D341Med (cell line): Measurements from ENCODE around the gene EFHB.
"Not testable (repeated sequence)": the region's sequence is repeated elsewhere in the genome, so short reads cannot be mapped to it uniquely, and the experiment has no call there.

ENCODE experiments used
- DNase-seq: peaks from one replicate; pipeline ENCODE4 v3.0.0; 2012; ENCODE audit warnings: low spot score

EFHB gene

DNA sequence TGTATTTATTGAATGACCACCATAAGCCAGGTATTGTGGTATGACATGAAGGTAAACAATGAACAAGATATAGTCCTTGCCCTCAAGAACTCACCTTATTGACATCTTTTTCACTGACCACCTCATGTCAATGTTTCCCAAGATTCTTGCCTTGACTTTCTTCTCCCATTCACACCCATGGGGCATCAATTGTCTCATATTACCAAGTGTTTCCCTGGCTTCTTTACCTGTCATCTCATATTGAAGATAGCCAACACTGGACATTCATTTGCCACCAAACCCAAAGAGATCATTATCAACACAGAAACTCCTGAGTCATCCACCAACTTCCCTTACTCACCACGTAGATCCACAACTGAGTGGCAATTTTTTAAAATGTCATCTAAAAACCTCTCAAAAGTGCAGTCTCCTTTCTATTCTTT, 2.2 kb downstream of the EFHB start:
- no peak for DNase-seq

DNA sequence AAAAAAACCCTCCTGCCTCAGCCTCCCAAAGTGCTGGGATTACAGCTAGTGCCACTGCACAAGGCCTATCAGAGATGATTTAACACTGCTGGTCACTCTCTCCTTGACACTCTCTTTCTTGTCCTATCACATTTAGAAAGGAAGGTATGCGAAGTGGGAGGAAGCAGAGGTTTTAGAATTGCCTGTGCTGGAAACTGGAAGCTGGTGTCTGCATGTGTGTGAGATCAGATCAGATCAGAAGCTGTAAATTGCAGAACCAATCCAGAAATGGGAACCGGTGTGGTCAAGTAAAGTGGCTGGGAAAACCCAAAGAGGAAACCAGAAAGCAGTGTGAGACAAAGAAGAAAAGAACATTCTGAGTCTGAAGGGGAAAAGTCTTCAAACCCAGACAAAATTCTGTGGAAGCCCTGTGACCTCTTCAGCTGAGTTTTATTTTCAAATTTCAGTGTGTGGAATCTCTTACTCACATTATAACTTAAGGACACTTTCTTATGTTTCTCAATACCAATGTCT, 2.8 kb downstream of the EFHB start:
- DNase-seq, result no peak

DNA sequence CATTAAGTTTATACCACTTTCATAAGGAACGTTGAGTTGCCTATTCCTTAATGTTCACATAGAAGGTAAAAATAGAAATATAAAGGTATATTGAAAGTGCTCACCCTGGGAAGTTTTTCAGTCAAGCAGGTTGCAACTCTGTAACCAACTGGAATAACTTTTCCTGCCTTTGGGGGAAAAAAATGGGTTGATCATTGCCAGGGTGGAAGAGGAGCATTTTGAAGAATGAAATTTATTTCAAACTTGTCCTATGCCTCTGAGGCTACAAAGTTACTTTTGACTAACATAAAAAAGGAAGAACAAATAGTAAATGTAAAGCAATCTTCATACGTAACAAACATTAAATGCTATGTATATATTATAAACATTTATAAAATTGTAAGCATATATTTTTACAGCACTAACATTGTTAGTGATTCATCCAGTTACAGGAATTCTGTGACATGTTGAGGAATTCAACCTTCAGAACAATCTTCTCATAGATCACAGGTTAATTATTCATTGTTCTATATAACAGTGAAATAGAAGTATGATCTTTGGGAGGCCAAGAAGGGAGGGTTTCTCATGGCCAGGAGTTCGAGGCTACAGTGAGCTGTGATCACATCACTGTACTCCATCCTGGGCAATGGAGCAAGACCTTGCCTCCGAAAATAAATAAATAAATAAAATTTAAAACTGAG, 13.5 kb downstream of the EFHB start:
- DNase-seq, result no peak

DNA sequence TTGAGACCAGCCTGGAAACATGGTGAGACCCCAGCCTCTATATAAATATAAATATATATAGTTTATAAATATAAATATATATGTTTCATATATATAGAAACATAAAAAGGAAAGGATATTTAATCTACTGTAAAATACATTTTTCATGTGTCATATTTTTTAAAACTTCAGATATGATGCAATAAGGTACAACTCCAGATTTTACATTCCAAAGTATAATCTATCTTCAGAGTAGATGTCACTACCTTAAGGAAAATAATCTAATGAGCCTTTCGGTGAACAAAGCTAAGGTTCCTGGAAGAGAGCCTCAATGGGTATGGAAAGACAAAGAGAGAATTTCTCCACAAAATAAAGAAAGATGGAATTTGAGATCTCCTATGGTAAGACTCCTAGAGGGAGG, 16.9 kb downstream of the EFHB start:
- no peak for DNase-seq

DNA sequence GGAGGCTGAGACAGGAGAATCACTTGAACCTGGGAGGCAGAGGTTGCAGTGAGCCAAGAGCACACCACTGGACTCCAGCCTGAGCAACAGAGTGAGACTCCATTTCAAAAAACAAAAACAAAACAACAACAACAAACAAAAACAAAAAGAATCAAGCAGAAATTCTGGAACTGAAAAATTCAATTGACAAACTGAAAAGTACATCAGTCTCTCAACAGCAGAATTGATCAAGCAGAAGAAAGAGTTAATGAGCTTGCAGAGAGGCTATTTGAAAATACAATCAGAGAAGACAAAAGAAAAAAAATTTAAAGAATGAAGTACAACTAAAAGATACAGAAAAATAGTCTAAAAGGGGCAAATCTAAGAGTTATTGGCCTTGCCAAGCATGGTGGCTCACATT, 22.6 kb downstream of the EFHB start:
- no peak for DNase-seq

DNA sequence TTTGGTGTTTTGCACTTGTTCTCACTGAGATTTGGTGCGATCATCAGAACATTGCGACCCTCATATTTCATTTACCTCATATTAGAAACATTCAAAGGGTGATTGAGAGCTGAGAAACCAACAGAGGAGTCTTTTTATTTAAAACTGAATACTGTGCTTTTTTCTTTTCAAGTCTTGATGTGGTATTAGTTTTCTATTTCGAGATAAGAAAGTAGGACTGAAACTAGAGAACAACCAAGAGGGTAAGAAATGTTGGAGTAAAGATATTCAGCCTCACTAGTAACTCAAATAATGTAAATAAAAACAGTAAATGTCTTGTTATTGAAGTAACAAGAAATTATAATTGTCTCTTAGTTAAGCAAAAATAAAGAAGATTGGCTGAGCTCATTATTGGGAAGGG, 26.5 kb downstream of the EFHB start:
- DNase-seq, result no peak

DNA sequence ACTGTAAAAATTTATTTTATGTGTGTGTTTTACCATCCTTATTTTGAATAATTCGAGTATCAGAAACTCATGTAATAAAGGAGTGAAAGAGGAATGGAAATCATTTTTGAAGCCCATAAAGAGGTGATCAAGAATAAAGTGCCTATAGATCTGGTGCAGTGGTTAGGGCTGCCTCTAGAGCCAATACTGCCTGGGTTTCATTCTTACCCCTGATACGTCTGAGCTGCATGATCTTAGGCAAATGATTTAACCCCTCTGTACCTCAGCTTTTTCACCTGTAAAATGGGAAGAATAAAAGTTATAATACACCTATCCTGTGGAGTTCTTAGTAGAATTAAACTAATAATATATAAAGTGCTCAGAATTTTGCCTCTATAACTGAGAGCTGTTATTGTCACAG, 30.4 kb downstream of the EFHB start:
- DNase-seq, result no peak

DNA sequence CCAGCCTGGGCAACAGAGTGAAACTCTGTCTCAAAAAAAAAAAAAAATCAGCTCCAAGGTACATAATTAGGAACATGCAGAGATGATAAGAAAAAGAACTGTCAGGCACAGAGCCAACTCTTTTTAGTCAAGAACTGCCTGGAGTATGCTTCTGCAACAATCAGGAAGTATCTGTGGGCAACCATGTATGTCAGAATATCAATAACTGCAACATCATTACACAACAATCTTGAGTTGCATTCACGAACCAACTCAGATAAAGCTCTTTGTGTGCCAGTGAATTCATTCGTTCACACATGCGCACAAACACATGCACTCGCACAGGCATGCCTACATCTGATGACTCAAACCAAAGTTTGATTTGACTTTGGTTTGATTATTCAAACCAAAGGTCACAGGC, 32.1 kb downstream of the EFHB start:
- DNase-seq, result no peak

DNA sequence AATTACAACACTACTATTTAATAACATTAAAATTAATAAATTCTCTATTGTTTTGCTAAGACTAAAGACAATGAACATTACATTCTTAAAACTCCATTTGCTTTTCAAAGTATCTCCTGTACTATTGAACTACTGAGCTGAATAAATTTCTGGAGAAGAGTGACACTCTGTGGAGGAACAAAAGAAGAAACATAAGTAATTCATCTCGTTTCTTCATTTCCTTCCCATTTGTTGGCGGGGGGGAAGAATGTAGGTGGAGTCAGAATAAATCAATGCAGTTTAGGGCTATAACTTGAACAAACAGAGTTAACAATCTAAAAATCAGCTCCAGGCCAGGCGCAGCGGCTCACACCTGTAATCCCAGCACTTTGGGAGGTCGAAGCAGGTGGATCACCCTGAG, 32.7 kb downstream of the EFHB start:
- no peak for DNase-seq

DNA sequence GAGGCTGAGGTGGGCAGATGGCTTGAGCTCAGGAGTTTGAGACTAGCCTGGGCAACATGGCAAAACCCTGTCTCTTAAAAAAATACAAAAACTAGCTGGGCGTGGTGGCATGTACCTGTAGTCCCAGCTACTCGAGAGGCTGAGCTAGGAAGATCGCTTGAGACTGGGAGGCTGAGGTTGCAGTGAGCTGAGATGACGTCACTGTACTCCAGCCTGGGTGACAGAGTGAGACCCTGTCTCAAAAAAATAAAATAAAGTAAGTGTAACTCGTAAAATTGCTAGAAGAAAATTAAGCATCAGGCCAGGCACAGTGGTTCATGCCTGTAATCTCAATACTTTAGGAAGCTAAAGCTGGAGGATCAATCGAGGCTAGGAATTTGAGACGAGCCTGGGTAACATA, 34.2 kb downstream of the EFHB start:
- DNase-seq, result not testable (repeated sequence)

DNA sequence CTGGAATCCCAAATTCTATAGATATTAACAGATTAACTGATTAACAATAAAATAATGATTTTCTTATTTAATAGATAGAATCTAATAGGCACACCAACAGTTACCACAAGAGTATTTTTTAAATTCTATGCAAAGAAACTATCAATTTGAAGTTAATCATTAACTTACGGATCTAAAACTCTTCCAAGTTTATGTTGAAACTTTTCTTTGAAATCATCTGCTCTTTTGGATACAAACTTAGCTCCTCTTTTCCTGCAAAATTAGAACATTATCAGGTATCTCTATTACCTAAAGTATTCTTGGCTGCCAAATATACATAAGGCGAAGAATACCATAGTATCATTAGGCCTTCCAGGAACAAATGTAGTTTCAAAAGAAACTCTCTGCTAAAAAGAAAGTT, 34.8 kb downstream of the EFHB start:
- DNase-seq, result no peak

DNA sequence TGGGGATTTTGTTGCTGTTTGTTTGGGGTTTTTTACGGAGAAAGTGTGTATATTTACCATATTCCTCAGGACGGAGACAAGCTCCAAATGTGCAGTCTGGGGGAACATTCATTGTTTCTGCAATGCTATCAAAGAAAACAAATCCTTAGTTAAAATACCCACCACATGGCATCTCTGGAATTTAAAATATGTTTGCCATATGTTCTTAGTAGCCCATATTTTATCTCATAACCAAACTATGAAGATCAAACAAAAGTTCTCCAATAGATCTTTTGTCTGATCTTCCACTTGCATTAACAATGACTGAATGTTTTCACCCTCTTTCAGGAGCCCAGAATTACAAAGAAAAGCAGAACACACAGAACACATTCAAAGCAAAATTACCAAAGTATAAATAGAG, 35.3 kb downstream of the EFHB start:
- DNase-seq, result no peak

DNA sequence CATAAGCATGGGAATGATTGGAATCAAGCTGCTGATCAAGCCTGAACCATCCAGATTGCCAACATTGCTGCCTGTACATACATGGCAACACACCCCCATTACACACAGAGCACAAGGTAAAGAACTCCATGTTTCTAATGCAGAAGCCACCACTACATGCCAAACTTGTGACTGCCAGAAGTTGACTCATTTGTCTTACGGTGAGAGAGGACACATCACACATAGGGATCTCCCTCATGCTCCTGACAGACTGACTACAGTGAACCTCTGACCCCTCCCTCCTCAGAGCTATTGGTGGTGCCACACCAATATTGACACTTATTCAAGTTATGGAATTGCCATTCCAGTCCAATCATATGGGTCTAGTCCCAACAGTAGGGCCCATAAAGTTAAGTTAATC, 42.3 kb downstream of the EFHB start:
- no peak for DNase-seq

DNA sequence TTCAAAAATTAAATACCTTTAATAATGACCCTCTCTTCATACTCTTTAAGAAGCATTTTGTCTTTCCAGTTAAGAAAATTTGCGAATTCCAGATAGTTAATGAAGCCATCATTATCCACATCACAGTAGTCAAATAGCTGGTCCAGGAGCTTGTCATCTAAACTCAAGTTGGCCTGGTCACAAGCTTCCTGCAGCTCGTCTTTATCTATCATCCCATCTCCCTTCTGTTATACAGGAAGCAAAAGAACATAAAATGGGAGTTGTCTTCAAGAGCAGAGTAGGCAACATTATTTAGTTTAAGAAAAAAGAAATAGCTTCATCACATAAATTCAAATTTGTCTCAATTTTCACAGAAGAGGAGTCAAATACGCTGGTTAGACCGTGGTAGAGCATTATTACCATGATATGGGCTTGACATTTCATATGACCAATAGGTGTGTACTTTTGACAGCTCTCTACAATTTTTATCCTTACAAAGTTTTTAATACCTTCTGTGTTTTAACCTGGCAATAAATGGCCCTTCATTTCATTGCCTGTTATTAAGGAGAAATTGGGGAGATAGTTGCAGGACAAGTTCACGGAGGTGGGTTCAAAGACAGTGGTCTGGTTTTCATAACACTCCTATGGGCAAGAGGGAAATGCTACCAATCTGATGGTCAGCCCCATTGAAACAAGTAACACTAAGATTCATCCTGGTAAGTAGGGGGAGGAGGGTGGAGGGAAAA, 45.4 kb downstream of the EFHB start:
- DNase-seq, result no peak

DNA sequence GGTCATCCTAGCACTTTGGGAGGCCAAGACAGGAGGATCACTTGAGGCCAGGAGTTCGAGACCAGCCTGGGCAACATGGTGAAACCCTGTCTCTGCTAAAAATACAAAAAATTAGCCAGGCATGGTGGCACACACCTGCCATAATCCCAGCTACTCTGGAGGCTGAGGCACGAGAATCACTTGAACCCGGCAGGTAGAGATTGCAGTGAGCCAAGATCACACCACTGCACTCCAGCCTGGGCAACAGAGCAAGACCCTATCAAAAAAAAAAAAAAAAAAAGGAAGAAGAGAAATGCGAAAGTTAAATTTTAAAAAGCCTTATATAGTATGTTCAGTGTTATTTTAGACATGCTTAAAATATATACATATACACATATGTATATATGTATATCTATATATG, 46.9 kb downstream of the EFHB start:
- not testable (repeated sequence) for DNase-seq

DNA sequence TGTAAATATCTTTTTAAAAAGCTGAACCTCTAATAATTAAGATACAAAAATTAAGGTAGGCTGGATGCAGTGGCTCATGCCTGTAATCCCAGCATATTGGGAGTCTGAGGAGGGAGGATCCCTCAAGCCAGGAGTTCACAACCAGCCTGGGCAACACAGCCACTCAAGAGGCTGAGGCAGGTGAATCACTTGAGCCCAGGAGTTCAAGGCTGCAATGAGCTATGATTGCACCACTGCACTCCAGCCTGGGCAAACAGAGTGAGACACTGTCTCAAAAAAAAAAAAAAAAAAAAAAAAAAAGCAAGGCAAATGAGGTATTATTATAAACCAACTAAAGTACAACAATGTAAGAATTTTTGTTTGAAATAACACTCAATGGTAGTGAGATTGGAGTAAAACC, 47.6 kb downstream of the EFHB start:
- DNase-seq, result no peak

DNA sequence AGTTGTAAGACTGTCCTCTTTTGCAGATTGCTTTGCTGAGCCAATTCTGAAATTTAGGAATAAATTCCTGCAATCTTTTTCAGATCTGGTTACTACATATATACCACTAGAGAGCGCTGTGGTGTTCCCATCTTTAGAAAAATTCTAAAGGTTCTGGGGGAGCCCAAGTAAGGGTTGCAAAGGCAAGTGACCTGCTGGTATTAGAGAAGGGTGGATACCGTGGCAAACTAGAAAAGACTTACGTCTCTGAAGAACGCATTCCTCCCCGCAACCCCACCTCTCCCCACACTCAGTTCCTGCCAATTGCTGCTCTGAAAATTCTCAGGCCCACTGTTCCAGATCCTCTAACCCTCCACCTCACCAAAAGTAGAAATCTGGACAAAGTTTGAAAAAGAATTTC, 48.5 kb downstream of the EFHB start:
- DNase-seq, result peak; percentile 45

DNA sequence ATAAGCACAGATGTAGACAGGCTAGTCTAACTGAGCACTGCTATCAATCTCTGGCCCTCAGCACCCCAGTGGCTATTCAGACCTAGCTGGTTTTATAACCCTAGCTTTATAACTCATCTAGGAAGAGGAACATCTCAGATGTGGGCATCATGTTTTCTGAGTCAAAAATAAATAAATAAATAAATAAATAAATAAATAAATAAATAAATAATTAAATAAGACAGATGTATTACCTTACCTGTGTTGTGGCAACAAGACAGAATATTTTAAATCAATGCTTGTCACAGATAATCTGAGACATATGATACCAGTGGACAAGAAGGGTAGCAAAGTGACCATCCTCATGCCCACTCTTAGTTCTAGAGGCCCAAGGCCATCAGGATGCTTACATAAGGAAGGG, 52.2 kb downstream of the EFHB start:
- no peak for DNase-seq

DNA sequence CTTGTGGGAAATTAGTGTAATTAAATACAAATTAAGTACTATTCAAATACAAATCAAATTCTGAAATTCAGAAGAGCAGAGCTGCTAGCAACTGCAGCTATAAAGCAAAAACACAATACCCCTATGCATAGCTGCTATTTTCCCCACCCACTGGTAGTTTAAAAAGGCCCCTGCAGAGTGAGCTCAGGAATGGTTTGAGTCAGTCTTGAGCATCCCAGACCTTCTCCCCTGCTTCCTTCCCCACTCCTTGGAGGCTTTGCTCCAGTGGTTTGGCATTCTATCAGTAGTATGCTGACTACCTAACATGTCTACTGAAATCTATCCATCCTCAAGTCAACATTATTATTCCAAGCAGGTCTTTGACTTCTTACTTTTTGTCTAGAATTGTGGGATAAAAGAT, 53.0 kb downstream of the EFHB start:
- DNase-seq, result no peak

DNA sequence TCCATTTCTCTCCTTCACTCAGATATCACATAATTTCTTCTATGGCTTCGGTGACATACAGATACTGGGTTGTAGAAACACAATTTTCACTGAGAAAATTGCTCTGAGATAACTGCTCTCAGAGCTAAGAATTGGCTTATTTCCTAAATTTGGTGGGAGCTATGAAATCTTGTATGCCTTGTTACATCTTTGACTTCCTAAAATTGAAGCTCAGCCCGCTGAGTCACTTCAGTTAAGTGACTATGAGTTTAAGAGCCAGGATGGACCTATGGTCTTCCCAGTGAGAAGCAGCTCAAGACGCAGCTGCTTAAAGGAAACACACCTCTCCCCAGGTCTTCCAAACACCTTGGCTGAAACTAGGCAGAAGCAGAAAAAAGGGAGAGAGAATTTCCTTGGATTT, 56.4 kb downstream of the EFHB start:
- no peak for DNase-seq

DNA sequence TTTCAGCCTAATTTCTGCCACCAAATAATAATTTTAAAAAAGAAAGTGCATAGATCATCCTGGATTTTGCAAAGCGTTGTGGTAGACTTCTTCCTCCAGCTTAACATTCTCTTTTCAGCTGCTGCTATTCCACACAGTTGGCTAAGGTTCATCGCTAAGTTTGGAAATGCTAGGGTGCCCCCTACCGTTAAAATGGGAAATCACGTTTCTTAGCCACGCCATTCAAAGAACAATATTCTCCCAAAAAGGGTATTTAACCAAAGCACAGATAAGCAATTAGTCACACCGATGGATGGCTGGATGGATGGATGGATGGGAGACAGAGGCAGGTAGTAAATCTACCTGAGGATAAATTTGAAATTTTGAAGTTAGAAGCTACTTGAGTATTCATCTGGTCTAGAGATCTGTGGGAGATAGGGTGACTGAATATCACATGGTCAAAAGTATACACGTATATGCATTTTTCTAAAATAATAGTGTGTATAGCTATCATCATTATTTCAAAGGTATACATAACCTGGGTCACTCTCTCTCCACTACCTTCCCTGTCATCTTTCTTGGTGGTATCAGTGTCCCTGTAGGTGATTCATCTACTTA, 67.2 kb downstream of the EFHB start:
- peak; percentile 55 for DNase-seq

DNA sequence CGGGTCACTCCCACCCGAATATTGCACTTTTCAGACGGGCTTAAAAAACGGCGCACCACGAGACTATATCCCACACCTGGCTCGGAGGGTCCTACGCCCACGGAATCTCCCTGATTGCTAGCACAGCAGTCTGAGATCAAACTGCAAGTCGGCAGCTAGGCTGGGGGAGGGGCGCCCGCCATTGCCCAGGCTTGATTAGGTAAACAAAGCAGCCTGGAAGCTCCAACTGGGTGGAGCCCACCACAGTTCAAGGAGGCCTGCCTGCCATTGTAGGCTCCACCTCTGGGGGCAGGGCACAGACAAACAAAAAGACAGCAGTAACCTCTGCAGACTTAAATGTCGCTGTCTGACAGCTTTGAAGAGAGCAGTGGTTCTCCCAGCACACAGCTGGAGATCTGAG, 78.7 kb downstream of the EFHB start:
- not testable (repeated sequence) for DNase-seq

DNA sequence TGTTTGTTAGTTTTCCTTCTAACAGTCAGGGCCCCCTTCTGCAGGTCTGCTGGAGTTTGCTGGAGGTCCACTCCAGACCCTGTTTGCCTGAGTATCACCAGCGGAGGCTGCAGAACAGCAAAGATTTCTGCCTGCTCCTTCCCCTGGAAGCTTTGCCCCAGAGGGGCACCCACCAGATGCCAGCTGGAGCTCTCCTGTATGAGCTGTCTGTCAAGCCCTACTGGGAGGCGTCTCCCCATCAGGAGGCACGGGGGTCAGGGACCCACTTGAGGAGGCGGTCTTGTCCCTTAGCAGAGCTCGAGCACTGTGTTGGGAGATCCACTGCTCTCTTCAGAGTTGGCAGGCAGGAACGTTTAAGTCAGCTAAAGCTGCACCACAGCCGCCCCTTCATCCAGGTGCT, 87.4 kb downstream of the EFHB start:
- DNase-seq, result not testable (repeated sequence)
